ENCODE results near the gene ASCC1. TPM values are rescaled to one million over a fixed set of nuclear protein-coding genes. Genes with fewer than 3 reads are reported as not detected.
A peak's percentile ranks its signal among the peaks of the same experiment; 100 is the strongest.

The ASCC1 gene
- total and polyA plus RNA-seq, 2 of the 13 experiments (the other 11 are each of a cell fraction or from before 2014, with no cell fraction given), result 21.6 to 30.1 TPM

DNA sequence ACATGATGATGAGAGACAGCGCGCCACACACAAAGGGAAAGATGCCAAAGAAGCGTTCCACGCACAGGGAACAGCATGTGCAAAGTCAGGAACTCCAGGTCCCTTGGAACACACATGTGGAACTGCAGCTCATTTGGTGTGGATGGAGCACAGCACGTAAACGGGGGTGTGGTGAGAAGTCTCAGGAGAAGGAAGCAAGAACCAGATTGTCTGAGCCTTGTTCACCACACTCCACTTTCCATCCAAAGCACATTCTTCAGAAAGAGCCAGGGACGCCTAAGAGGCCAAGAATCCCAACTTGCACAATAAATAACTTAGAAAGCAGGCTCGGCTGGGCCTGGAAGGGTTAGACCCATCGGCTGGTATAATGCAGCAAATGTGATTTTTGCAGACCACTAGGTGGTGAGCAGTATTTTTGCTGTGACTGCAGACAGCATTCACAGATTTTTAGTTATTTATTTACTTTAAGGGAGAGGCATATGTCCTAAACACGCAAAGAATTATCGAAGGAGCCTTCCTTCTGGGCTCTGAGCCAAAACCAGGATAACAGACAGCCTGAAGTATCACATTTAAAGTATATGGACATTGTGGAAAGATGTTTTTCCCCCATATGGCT, 27.9 kb upstream of the ASCC1 start:
- intact Hi-C loops (cut with micrococcal nuclease; ENCODE audit: unreplicated experiment), result no loop called here
- POLR2A ChIA-PET, result interaction anchor here (1.3 to 3.6 kb wide), 2 partner anchors 30 to 85 kb away, joined by 3 to 15 read pairs; partner anchors contain the start of gene DDIT4
- H4K20me1 ChIP-seq (ENCODE audit: insufficient read depth, low read length), result no peaks in the 10 kb centered on the region
- H3K9me3 ChIP-seq (ENCODE audit: low read length), result no peaks in the 10 kb centered on the region
- BruUV-seq (replicated peaks), result no TSS peak
- WGBS (ENCODE audit: low lambda C conversion rate), result 54% methylated on average over 11 of the region's 11 CpGs
- peak overlapping the region; percentile 2 for H3K27ac ChIP-seq (ENCODE audit: extremely low read length, insufficient read depth, low read length)
- DNase-seq (ENCODE audit: low spot score), result no peak
- H3K79me2 ChIP-seq (ENCODE audit: insufficient read depth, low read length), result no peaks in the 10 kb centered on the region
- no peaks in the 10 kb centered on the region for H3K36me3 ChIP-seq (replicated peaks in 1 of 2; ENCODE audit: control insufficient read depth in 1 of 2, insufficient read depth in 2 of 2, low read length in 2 of 2)
- ATAC-seq, result peak; percentile 36
- TF ChIP-seq MYC (CRISPR knock-in tag; IDR thresholded peaks at IDR 0.05; ENCODE audit: borderline replicate concordance) (no peak), AGO2 (optimal IDR thresholded peaks at IDR 0.05; ENCODE audit: low read depth, low read length) (no peak), ISX (CRISPR knock-in tag; conservative IDR thresholded peaks at IDR 0.05) (no peak), MAX (IDR thresholded peaks at IDR 0.05) (no peak), CCDC6 (CRISPR knock-in tag; IDR thresholded peaks at IDR 0.05) (no peak), SNAPC5 (CRISPR knock-in tag; IDR thresholded peaks at IDR 0.05; ENCODE audit: borderline replicate concordance) (no peak), ZNF34 (CRISPR knock-in tag; IDR thresholded peaks at IDR 0.05; ENCODE audit: borderline replicate concordance) (no peak), TBP (CRISPR knock-in tag; IDR thresholded peaks at IDR 0.05) (no peak), TARDBP (CRISPR knock-in tag; IDR thresholded peaks at IDR 0.05) (0 out of 2 replicates have a peak, but pooled peaks have one; percentile 20), TFDP2 (CRISPR knock-in tag; IDR thresholded peaks at IDR 0.05) (no peak), TSC22D2 (CRISPR knock-in tag; IDR thresholded peaks at IDR 0.05; ENCODE audit: borderline replicate concordance) (no peak), ZFP90 (CRISPR knock-in tag; IDR thresholded peaks at IDR 0.05; ENCODE audit: borderline replicate concordance) (no peak), ZFP36L1 (CRISPR knock-in tag; IDR thresholded peaks at IDR 0.05) (no peak), NPAS2 (CRISPR knock-in tag; IDR thresholded peaks at IDR 0.05; ENCODE audit: borderline replicate concordance) (no peak), ETV6 (CRISPR knock-in tag; conservative IDR thresholded peaks at IDR 0.05) (no peak), STAG1 (CRISPR knock-in tag; IDR thresholded peaks at IDR 0.05) (peak; percentile 41)
- TF ChIP-seq, protein P1, sequence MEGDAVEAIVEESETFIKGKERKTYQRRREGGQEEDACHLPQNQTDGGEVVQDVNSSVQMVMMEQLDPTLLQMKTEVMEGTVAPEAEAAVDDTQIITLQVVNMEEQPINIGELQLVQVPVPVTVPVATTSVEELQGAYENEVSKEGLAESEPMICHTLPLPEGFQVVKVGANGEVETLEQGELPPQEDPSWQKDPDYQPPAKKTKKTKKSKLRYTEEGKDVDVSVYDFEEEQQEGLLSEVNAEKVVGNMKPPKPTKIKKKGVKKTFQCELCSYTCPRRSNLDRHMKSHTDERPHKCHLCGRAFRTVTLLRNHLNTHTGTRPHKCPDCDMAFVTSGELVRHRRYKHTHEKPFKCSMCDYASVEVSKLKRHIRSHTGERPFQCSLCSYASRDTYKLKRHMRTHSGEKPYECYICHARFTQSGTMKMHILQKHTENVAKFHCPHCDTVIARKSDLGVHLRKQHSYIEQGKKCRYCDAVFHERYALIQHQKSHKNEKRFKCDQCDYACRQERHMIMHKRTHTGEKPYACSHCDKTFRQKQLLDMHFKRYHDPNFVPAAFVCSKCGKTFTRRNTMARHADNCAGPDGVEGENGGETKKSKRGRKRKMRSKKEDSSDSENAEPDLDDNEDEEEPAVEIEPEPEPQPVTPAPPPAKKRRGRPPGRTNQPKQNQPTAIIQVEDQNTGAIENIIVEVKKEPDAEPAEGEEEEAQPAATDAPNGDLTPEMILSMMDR (CRISPR knock-in tag; IDR thresholded peaks at IDR 0.05), result peak; percentile 14; the same call in 1 of the 2 replicates
- no peak for FAIRE-seq
- peak overlapping the region; percentile 74 for H3K4me2 ChIP-seq (ENCODE audit: low read depth, low read length)
- in situ Hi-C loops (cut with HindIII; ENCODE audit: extremely low pct_ligation_motif_present, low pct_unique_long_range_greater_than_20kb), result no loop called here
- H3K27me3 ChIP-seq (ENCODE audit: control insufficient read depth in 1 of 2, insufficient read depth in 2 of 2, low read length in 2 of 2), result no peaks in the 10 kb centered on the region
- H3K9ac ChIP-seq (ENCODE audit: insufficient read depth, low read depth, low read length), result 0 out of 2 replicates have a peak overlapping the region, but pooled peaks have one; percentile 36
- H3K4me3 ChIP-seq (replicated peaks in 1 of 3; ENCODE audit: insufficient read depth in 1 of 3, low read depth in 2 of 3, low read length in 3 of 3), result peak overlapping the region in 1 of 3 experiments; percentile 39; a peak in 1 of 6 replicates
- CTCF ChIA-PET (ENCODE audit: low intra/inter-chr PET ratio, low total read pairs), result interaction anchor here (2.8 kb wide), 1 partner anchor 84 kb away, joined by 12 read pairs; no protein-coding TSS in a partner anchor
- H3K4me1 ChIP-seq (ENCODE audit: insufficient read depth, low read length), result peaks cover 82% of the 10 kb centered on the region
- no peak overlapping the region for H2AFZ ChIP-seq (ENCODE audit: low read length)

Data from HepG2 (cell line).